AML-193 (cell line): ENCODE results near the gene PPP2R3C.
"Not testable (repeated sequence)": the region's sequence is repeated elsewhere in the genome, so short reads cannot be mapped to it uniquely, and the experiment has no call there.

Experiments used
- DNase-seq, 2 experiments: peaks; one replicate each; lab custom pipeline; 2025; lab: John Stamatoyannopoulos, UW

Gene PPP2R3C

DNA sequence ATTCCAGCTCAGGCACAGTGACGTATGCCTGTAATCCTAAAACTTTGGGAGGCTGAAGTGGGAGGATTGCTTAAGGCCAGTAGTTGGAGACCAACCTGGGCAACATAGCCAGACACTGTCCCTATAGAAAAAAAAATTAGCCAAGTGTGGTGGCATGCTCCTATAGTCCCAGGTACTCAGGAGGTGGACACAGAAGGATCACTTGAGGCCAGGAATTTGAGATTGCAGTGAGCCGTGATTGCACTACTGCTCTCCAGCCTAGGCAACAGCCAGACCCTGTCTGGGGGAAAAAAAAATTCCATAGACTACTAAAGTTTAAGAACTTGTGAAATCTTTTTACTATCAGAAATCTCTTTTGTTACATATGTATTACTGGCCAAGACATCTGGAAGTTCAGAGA lies 69.2 kb downstream of the PPP2R3C start:
- DNase-seq = no peak

DNA sequence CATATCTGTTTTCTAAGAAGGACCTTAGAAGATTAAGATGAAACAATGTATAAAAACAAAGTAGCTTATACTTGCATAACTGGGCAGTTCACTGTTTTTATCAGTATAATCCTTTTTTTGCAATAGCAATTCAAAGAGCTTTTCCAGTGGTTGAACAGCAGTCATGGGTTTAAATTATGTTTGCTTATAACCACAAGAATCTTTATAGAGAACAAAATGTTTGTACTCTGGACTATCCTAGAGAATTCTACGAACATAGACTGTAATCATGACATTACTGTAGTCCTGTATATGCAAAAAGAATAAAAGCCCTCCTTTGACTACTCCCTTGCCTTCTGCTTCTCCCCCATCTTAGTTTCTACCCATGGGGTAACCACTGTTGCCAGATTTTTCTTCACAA lies 70.0 kb downstream of the PPP2R3C start:
- no peak for DNase-seq

GRCh38 chr14:35050652-35051051 lies 71.1 kb downstream of the PPP2R3C start:
- no peak for DNase-seq

- DNase-seq = no peak
These were observed 73.7 kb downstream of the PPP2R3C start for GRCh38 chr14:35047976-35048513.

DNA sequence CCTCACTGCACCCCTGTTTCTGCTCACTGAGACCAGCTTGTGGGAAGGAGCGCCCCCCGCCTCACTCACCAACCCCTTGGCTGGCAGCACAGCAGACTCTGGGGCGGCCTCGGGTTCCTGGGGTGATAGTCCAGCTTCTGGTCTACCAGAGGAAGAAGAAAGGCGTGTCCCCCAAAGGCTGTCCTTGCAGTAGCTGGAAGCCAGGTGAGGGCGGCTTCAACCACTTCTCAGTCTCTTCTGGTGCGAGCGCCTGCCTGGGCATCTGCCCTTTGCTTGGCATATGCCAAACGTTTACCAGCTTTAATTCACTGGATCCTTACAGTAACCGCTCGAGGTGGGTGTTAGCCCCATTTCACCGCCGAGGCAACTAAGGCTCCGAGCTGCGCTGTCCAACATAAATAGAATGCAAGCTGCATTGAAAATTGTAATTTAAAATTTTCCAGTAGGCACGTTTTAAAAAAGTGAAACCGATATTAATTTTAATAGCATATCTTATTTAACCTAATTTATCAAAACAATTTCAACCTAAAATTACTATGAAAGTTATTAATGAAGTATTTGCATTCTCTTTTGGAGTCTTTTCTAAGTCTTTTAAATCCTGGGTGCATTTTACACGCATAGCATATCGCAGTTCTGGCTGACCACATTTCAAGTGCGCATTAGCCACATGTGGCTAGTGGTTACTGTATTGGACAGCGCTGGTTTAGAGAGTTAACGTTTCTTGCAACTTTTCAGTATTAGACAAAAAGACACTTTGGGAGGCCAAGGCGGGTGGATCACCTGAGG lies 74.8 kb downstream of the PPP2R3C start:
- DNase-seq = peak; percentile 38 to 43

DNA sequence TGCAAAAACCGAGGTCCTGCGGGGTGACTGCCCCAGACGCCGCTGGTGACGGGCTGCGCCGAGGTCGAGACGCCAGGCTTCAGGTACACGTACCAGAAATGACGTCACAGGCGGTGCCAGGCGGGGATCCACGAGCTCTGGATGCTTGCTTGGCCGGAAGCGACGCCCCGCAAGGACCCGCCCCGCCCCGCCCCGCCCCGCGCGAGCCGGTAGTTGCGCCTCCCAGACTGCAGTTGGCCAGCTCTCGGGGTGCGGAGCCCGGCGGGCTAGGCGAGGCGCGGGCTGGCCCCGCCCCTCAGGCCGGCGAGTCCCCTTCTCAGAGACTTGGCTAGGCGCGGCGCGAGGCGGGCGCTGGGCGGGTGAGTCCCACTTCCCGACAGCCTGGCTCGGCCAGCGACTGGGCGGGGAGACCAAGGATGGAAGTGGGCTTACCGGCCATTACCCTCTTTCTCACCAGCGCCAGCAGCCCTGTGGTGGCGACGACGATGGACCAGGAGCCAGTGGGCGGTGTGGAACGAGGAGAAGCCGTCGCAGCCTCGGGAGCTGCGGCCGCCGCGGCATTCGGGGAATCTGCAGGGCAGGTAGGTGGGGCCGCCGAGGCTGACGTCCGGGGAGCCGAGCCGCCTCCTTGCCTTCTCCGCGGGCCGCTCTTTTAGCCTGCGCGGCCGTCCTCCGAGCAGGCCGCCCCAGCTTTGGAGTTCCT lies 75.6 kb downstream of the PPP2R3C start, which contains the start of gene FAM177A1:
Gene FAM177A1 (plus strand): TSS at position 225 of the 703 bp plus-strand sequence. CDS start 192 bp downstream, at position 417.
- peak; percentile 89 to 96 for DNase-seq

GRCh38 chr14:35045798-35046047 lies 76.1 kb downstream of the PPP2R3C start:
- DNase-seq = no peak

- peak in 1 of 2 experiments; percentile 30 for DNase-seq
These were observed 76.6 kb downstream of the PPP2R3C start for GRCh38 chr14:35044939-35045797.

- no peak for DNase-seq
These were observed 78.7 kb downstream of the PPP2R3C start for GRCh38 chr14:35043046-35043445.

DNA sequence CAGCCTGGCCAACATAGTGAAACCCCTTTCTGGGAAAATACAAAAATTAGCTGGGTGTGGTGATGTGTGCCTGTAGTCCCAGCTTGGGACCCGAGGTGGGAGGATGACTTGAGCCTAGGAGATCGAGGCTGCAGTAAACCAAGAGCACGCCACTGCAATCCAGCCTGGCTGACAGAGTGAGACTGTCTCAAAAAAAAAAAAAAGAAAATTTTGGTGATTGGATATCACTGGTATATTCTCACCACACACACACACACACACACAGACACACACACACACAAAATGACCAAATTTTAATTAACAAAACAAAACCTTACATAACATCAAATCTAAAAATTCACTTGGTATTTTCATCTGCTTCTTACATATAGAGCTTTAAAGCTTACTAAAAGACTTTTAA lies 79.2 kb downstream of the PPP2R3C start:
- DNase-seq = no peak

GRCh38 chr14:35038312-35038711 lies 83.5 kb downstream of the PPP2R3C start:
- DNase-seq = not testable (repeated sequence)
